KMS-11 (cell line): ENCODE data around the gene MCIDAS.
A peak's percentile ranks its signal among the peaks of the same experiment; 100 is the strongest.

Source experiments
- H2AFZ ChIP-seq: fragments of 200-600 bp; sonication (generic); 2 replicates; pipeline ENCODE4 v1.6.1; 2016; ENCODE audit warnings: antibody characterized with exemption, mixed run types, low read depth
- H3K27ac ChIP-seq: fragments of 200-600 bp; sonication (generic); 2 replicates; pipeline ENCODE4 v1.6.1; 2016; ENCODE audit warnings: mild to moderate bottlenecking, mixed run types
- H3K27me3 ChIP-seq: fragments of 200-600 bp; sonication (generic); 2 replicates; pipeline ENCODE4 v1.6.1; 2017; ENCODE audit warnings: mild to moderate bottlenecking, low read depth, mixed run types, moderate library complexity; ENCODE audit not compliant: insufficient read depth
- H3K36me3 ChIP-seq: fragments of 200-600 bp; sonication (generic); 2 replicates; pipeline ENCODE4 v1.6.1; 2017; ENCODE audit warnings: mild to moderate bottlenecking, mixed run types; ENCODE audit not compliant: insufficient read depth
- H3K4me1 ChIP-seq: fragments of 200-600 bp; sonication (generic); 2 replicates; pipeline ENCODE4 v1.6.1; 2016; ENCODE audit warnings: mild to moderate bottlenecking, low read depth, mixed run types; ENCODE audit not compliant: poor library complexity, severe bottlenecking
- H3K4me2 ChIP-seq: fragments of 200-600 bp; sonication (generic); 2 replicates; pipeline ENCODE4 v1.7.0; 2016; ENCODE audit warnings: mild to moderate bottlenecking, mixed run types
- H3K4me3 ChIP-seq: fragments of 200-600 bp; sonication (generic); IDR thresholded peaks from 2 replicates; pipeline ENCODE4 v1.6.1; 2017; ENCODE audit warnings: low read depth, low read length, mixed read lengths; ENCODE audit not compliant: insufficient read depth
- H3K79me2 ChIP-seq: fragments of 200-600 bp; sonication (generic); 2 replicates; pipeline ENCODE4 v1.6.1; 2016; ENCODE audit warnings: low read depth, mixed run types; ENCODE audit not compliant: insufficient read depth
- H3K9ac ChIP-seq: fragments of 200-600 bp; sonication (generic); 2 replicates; pipeline ENCODE4 v1.6.1; 2016; ENCODE audit warnings: mild to moderate bottlenecking, mixed run types
- H4K20me1 ChIP-seq: fragments of 200-600 bp; sonication (generic); 2 replicates; pipeline ENCODE4 v1.6.1; 2016; ENCODE audit warnings: mild to moderate bottlenecking, mixed run types; ENCODE audit not compliant: insufficient read depth
- TF ChIP-seq, protein P1 (sequence below): fragments of 200-600 bp; sonication (generic); conservative IDR thresholded peaks from 2 replicates; pipeline ENCODE4 v1.6.1; 2017; ENCODE audit warnings: low read depth, mild to moderate bottlenecking, antibody characterized with exemption, low read length, moderate library complexity, mixed read lengths

Gene MCIDAS

DNA sequence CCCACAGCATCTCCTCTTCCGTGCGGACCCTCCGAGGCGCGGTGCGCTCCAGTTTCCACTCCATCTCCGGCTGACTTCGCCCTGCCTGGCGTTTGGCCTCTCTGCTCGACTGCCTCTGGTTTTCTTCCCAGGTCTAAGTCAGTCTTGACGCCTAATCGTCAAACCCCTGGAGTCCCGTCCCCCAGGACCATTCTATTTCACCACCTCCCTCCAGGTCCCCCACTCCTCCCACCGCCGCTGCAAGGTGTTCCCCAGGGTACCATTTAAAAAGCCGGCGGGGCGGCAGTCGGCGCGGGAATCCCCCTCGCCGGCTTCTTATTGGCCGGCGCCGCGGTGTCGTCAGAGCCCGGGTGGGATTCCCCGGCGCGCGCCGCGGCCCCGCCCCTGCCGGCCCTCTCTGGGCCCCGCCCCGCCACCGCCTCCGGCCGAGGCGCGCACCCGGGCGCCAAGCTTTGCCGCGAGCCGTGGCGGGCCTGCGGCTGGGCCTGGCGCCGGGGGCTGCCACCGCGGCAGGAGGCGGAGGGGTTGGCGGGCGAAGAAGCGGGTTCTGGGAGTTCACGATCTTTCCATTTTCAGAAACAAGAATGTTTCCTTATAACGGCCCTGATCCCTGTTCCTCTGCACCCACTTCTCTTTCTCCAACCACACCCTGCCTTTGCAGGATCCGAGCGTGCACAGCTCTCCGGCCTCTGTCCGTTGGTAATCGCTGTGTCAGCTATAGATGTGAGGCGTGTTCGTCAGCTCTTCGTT lies 54.0 kb downstream of the MCIDAS start, which contains the start of gene CDC20B:
CDC20B (minus strand) TSS at position 241 of the 750 bp plus-strand sequence; CDS start at position 64, 177 bp downstream.
- peak within 1 kb of the TSS; percentile 93 for H3K4me2 ChIP-seq
- H2AFZ ChIP-seq, result peak within 1 kb of the TSS; percentile 73
- TF ChIP-seq, protein P1, sequence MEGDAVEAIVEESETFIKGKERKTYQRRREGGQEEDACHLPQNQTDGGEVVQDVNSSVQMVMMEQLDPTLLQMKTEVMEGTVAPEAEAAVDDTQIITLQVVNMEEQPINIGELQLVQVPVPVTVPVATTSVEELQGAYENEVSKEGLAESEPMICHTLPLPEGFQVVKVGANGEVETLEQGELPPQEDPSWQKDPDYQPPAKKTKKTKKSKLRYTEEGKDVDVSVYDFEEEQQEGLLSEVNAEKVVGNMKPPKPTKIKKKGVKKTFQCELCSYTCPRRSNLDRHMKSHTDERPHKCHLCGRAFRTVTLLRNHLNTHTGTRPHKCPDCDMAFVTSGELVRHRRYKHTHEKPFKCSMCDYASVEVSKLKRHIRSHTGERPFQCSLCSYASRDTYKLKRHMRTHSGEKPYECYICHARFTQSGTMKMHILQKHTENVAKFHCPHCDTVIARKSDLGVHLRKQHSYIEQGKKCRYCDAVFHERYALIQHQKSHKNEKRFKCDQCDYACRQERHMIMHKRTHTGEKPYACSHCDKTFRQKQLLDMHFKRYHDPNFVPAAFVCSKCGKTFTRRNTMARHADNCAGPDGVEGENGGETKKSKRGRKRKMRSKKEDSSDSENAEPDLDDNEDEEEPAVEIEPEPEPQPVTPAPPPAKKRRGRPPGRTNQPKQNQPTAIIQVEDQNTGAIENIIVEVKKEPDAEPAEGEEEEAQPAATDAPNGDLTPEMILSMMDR, result no peak
- H3K9ac ChIP-seq, result peak within 1 kb of the TSS; percentile 74
- H3K36me3 ChIP-seq, result no peaks in the 10 kb centered on the region
- no peaks in the 10 kb centered on the region for H3K79me2 ChIP-seq
- H4K20me1 ChIP-seq, result no peaks in the 10 kb centered on the region
- peaks cover 34% of the 10 kb centered on the region for H3K4me1 ChIP-seq
- H3K4me3 ChIP-seq, result peak within 1 kb of the TSS; percentile 43
- H3K27me3 ChIP-seq, result 0 out of 2 replicates have a peak, but pooled peaks cover 4% of the 10 kb centered on the region
- peak within 1 kb of the TSS; percentile 50 for H3K27ac ChIP-seq

DNA sequence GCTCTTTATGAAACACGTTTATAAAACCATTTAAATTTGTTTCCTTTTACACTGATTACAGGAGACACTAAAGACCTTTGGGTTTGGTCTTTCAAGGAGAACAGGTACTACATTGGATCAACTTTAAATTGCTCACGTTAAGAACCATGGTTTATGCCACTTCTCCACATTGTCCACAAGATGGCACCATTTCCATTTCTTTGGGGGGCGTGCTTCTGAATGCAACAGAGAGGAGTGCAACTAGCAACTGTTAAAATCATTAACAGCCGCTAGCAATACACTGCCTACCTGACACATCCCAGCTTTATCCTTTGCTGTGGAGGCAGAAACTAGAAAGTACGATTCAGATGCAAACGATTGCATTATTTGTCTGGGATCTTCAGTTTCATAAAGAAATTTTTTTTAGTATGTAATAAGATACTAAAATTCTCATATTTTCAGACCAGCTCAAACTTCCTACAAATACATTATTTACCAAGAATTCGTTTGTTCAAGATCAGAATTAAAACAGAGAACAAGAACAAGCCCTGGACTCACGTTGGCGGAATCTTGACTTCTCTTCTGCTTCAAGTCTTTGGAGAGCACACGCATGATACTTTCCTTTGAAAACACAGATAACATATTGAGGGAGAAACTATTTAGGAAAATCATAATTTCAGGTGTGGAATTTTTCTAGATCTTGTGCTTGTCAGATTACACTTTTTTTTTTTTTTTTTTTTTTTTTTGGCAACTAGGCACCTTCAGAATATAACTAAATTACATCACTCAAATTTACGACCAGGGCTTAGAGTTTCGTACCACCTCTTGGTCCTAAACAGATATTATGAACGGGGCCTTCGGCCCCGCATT lies 54.8 kb downstream of the MCIDAS start:
- Histone ChIP-seq H3K4me3 (peak overlapping the region; percentile 43), H3K27me3 (0 out of 2 replicates have a peak, but pooled peaks cover 4% of the 10 kb centered on the region), H2AFZ (peak overlapping the region; percentile 73), H3K27ac (no peak overlapping the region), H3K9ac (peak overlapping the region; percentile 15; the same call in 1 of the 2 replicates), H3K4me2 (peak overlapping the region; percentile 93), H3K36me3 (no peaks in the 10 kb centered on the region), H3K79me2 (no peaks in the 10 kb centered on the region), H3K4me1 (peaks cover 34% of the 10 kb centered on the region), H4K20me1 (no peaks in the 10 kb centered on the region)
- TF ChIP-seq, protein P1, result peak; percentile 90

DNA sequence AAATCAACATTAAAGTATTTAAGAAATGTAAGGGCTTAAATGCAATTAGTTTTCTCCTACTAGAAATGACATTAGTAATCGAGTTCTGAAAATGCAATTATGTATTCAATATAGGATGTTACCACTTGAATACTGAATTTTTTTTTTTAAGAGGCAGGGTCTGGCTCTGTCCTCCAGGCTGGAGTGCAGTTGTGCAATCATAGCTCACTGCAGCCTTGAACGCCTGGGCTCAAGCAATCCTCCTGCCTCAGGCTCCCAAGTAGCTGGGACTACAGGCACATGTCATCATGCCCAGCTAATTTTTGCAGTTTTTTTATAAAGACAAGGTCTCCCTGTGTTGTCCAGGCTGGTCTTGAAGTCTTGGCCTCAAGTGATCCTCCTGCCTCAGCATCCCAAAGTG lies 55.6 kb downstream of the MCIDAS start:
- TF ChIP-seq, protein P1, result no peak
- Histone ChIP-seq H3K79me2 (no peaks in the 10 kb centered on the region), H3K27me3 (0 out of 2 replicates have a peak, but pooled peaks cover 4% of the 10 kb centered on the region), H3K27ac (no peak overlapping the region), H2AFZ (no peak overlapping the region), H3K36me3 (no peaks in the 10 kb centered on the region), H3K4me2 (no peak overlapping the region), H3K4me3 (no peak overlapping the region), H3K4me1 (peaks cover 29% of the 10 kb centered on the region), H4K20me1 (no peaks in the 10 kb centered on the region), H3K9ac (no peak overlapping the region)
